Mucosa of descending colon (tissue), 3 donors: ENCODE data around the gene DEF6. TPM values are rescaled to one million over a fixed set of nuclear protein-coding genes. Genes with fewer than 3 reads are reported as not detected.

Experiments used
- ATAC-seq: fragments of 200-7000 bp; cut with Tn5 transposase; one replicate; pipeline ENCODE4 v1.9.1; 2020; ENCODE audit warnings: mild to moderate bottlenecking, moderate library complexity
- DNase-seq, 3 donors: peaks; one replicate each; pipeline ENCODE4 v3.0.0-alpha.2; 2020
- H3K36me3 ChIP-seq: fragments of 200-600 bp; one replicate; pipeline ENCODE4 v1.8.0; 2021; ENCODE audit warnings: low read depth, mild to moderate bottlenecking
- H3K4me1 ChIP-seq: fragments of 200-600 bp; one replicate; pipeline ENCODE4 v1.8.0; 2021; ENCODE audit warnings: low read depth, mild to moderate bottlenecking
- H3K4me3 ChIP-seq: fragments of 200-600 bp; one replicate; pipeline ENCODE4 v1.8.0; 2021; ENCODE audit warnings: mild to moderate bottlenecking
- H3K9me3 ChIP-seq: fragments of 200-600 bp; one replicate; pipeline ENCODE4 v1.8.0; 2021; ENCODE audit warnings: mild to moderate bottlenecking
- CTCF ChIP-seq: fragments of 200-600 bp; IDR thresholded peaks from one replicate; pipeline ENCODE4 v1.8.0; 2022; ENCODE audit warnings: antibody characterized with exemption, mild to moderate bottlenecking
- intact Hi-C, 2 donors: fragments of 100-400 bp; cut with DNase I in 1 of 2; cut with micrococcal nuclease in 1 of 2; formaldehyde crosslinking; loops; one replicate each; pipeline versions ENCODE4 v1.11.0 to v1.11.1; 2022; cut with DNase I, micrococcal nuclease
- total RNA-seq, 3 donors: library from RNA; stranded (reverse); fragmentation: NEBNext Ultra II Directional in 2 of 3; extraction: Animal tissue kit (Norgen Biotek cat#: 25700) in 2 of 3; gene quantifications; one replicate each; pipeline versions ENCODE4 v1.2.1 to v1.2.4, GENCODE V29; 2021 to 2023
- donor health status: DM: no; HTN: no; CAD: no; lungs with moderate emphysema.
- donor health status: DM: no; HTN: no; CAD: no.
- donor health status: DM: no; HTN: yes; CAD: no.

Gene DEF6
- total RNA-seq, 3 donors from 2014 or later = 7.4 to 15.1 (median 13.7) TPM

- DNase-seq (no peak), ATAC-seq (no peak)
- no peak overlapping the region for H3K4me3 ChIP-seq
- no peaks in the 10 kb centered on the region for H3K9me3 ChIP-seq
- no peaks in the 10 kb centered on the region for H3K36me3 ChIP-seq
- peaks cover 21% of the 10 kb centered on the region for H3K4me1 ChIP-seq
- TF ChIP-seq CTCF = no peak
- intact Hi-C loops = no loop called here
Observed at GRCh38 chr6:35365594-35366203, 68.1 kb downstream of the DEF6 start.

GRCh38 chr6:35366204-35366596 is 68.6 kb downstream of the DEF6 start:
- no peak for TF ChIP-seq CTCF
- H3K36me3 ChIP-seq = no peaks in the 10 kb centered on the region
- ATAC-seq (no peak), DNase-seq (no peak)
- H3K4me3 ChIP-seq = no peak overlapping the region
- intact Hi-C loops = no loop called here
- no peaks in the 10 kb centered on the region for H3K9me3 ChIP-seq
- H3K4me1 ChIP-seq = peaks cover 24% of the 10 kb centered on the region

- ATAC-seq = no peak
- no peaks in the 10 kb centered on the region for H3K9me3 ChIP-seq
- DNase-seq = no peak
- H3K4me3 ChIP-seq = no peak overlapping the region
- peaks cover 24% of the 10 kb centered on the region for H3K4me1 ChIP-seq
- intact Hi-C loops = no loop called here
- H3K36me3 ChIP-seq = no peaks in the 10 kb centered on the region
- TF ChIP-seq CTCF = no peak
Observed at GRCh38 chr6:35367646-35368037, 70.0 kb downstream of the DEF6 start.

GRCh38 chr6:35368038-35368887 is 70.6 kb downstream of the DEF6 start:
- Histone ChIP-seq H3K36me3 (no peaks in the 10 kb centered on the region), H3K4me1 (peaks cover 24% of the 10 kb centered on the region), H3K9me3 (no peaks in the 10 kb centered on the region), H3K4me3 (no peak overlapping the region)
- intact Hi-C loops = no loop called here
- peak; percentile 70 for ATAC-seq
- no peak for TF ChIP-seq CTCF
- DNase-seq = no peak

- H3K36me3 ChIP-seq = no peaks in the 10 kb centered on the region
- TF ChIP-seq CTCF = no peak
- H3K4me3 ChIP-seq = no peak overlapping the region
- ATAC-seq (peak; percentile 65), DNase-seq (peak in 2 of 3 donors; percentile 36 to 76)
- intact Hi-C loops = no loop called here
- no peaks in the 10 kb centered on the region for H3K9me3 ChIP-seq
- H3K4me1 ChIP-seq = peaks cover 24% of the 10 kb centered on the region
Observed at GRCh38 chr6:35370124-35370741, 72.6 kb downstream of the DEF6 start.
